MM.1S (cell line): ENCODE data around the gene RBSN.
A peak's percentile ranks its signal among the peaks of the same experiment; 100 is the strongest.

ENCODE experiments used
- DNase-seq: peaks from one replicate; pipeline ENCODE4 v3.0.0-alpha.2; 2015
- H2AFZ ChIP-seq: fragments of 300-600 bp; sonication (generic); 2 replicates; pipeline ENCODE4 v1.6.0; 2016; ENCODE audit warnings: antibody characterized with exemption, low read length
- H3F3A ChIP-seq: fragments of 300-600 bp; sonication (generic); 2 replicates; pipeline ENCODE4 v1.6.1; 2016; ENCODE audit warnings: mild to moderate bottlenecking, antibody characterized with exemption, low read length, moderate library complexity, mixed read lengths; ENCODE audit not compliant: insufficient read depth
- H3K27ac ChIP-seq: fragments of 300-600 bp; sonication (generic); 2 replicates; pipeline ENCODE4 v1.5.1; 2016; ENCODE audit warnings: mild to moderate bottlenecking, low read length
- H3K27me3 ChIP-seq: fragments of 300-600 bp; sonication (generic); replicated peaks from 2 replicates; pipeline ENCODE4 v1.6.0; 2016; ENCODE audit warnings: low read length; ENCODE audit not compliant: insufficient read depth
- H3K36me3 ChIP-seq: fragments of 300-600 bp; sonication (generic); replicated peaks from 2 replicates; pipeline ENCODE4 v1.6.1; 2016; ENCODE audit warnings: mild to moderate bottlenecking, low read length, mixed read lengths; ENCODE audit not compliant: insufficient read depth
- H3K4me1 ChIP-seq: fragments of 300-600 bp; sonication (generic); 2 replicates; pipeline ENCODE4 v1.6.1; 2016; ENCODE audit warnings: low read length, mixed read lengths
- H3K4me2 ChIP-seq: fragments of 300-600 bp; sonication (generic); 2 replicates; pipeline ENCODE4 v1.6.0; 2016; ENCODE audit warnings: low read depth, low read length
- H3K4me3 ChIP-seq: fragments of 300-600 bp; sonication (generic); 2 replicates; pipeline ENCODE4 v1.5.1; 2016; ENCODE audit warnings: low read length, mixed read lengths
- H3K79me2 ChIP-seq: fragments of 300-600 bp; sonication (generic); 2 replicates; pipeline ENCODE4 v1.6.1; 2016; ENCODE audit warnings: mixed run types, low read length, mixed read lengths
- H3K9ac ChIP-seq: fragments of 300-600 bp; sonication (generic); 2 replicates; pipeline ENCODE4 v1.6.1; 2016; ENCODE audit warnings: low read length, mixed read lengths
- H3K9me2 ChIP-seq: fragments of 300-600 bp; sonication (generic); replicated peaks from 2 replicates; pipeline ENCODE4 v1.6.1; 2016; ENCODE audit warnings: mild to moderate bottlenecking, low read length, mixed read lengths; ENCODE audit not compliant: insufficient read depth
- H3K9me3 ChIP-seq: fragments of 300-600 bp; sonication (generic); replicated peaks from 2 replicates; pipeline ENCODE4 v1.6.1; 2016; ENCODE audit warnings: mild to moderate bottlenecking, low read length, mixed read lengths; ENCODE audit not compliant: insufficient read depth
- H4K20me1 ChIP-seq: fragments of 300-600 bp; sonication (generic); 2 replicates; pipeline ENCODE4 v1.6.1; 2016; ENCODE audit warnings: mild to moderate bottlenecking, low read length, moderate library complexity, mixed read lengths; ENCODE audit not compliant: insufficient read depth
- CTCF ChIP-seq: fragments of 300-600 bp; sonication (generic); IDR thresholded peaks from 2 replicates; pipeline ENCODE4 v1.5.1; 2016; ENCODE audit warnings: antibody characterized with exemption, low read length, mixed read lengths
- EZH2 ChIP-seq: fragments of 300-600 bp; sonication (generic); optimal IDR thresholded peaks from 2 replicates; pipeline ENCODE3; 2017; ENCODE audit warnings: low read depth, mild to moderate bottlenecking, antibody characterized with exemption, low read length, mixed read lengths
- EZH2phosphoT487 ChIP-seq: fragments of 300-600 bp; sonication (generic); IDR thresholded peaks from 2 replicates; pipeline ENCODE4 v1.6.1; 2018; ENCODE audit warnings: antibody characterized with exemption, low read length

Gene RBSN

GRCh38 chr3:15102836-15103235 is 3.9 kb upstream of the RBSN start:
- Histone ChIP-seq H3K9ac (no peak overlapping the region), H3K4me1 (peaks cover 3% of the 10 kb centered on the region; the same call in 1 of the 2 replicates), H3K4me2 (no peak overlapping the region), H3K27ac (no peak overlapping the region), H3K36me3 (no peaks in the 10 kb centered on the region), H2AFZ (no peak overlapping the region), H3K27me3 (no peaks in the 10 kb centered on the region), H3K4me3 (no peak overlapping the region), H3K9me2 (no peaks in the 10 kb centered on the region), H3K9me3 (no peaks in the 10 kb centered on the region), H4K20me1 (no peaks in the 10 kb centered on the region), H3K79me2 (peaks cover 11% of the 10 kb centered on the region), H3F3A (no peaks in the 10 kb centered on the region)
- TF ChIP-seq CTCF (no peak), EZH2phosphoT487 (no peak), EZH2 (no peak)
- no peak for DNase-seq

- peaks cover 15% of the 10 kb centered on the region for H3K79me2 ChIP-seq
- no peak for DNase-seq
- no peaks in the 10 kb centered on the region for H3F3A ChIP-seq
- H2AFZ ChIP-seq = no peak overlapping the region
- no peak overlapping the region for H3K4me2 ChIP-seq
- H3K36me3 ChIP-seq = no peaks in the 10 kb centered on the region
- H3K27me3 ChIP-seq = no peaks in the 10 kb centered on the region
- TF ChIP-seq CTCF (no peak), EZH2phosphoT487 (no peak), EZH2 (no peak)
- H3K4me1 ChIP-seq = peaks cover 7% of the 10 kb centered on the region; the same call in 1 of the 2 replicates
- H3K9me2 ChIP-seq = no peaks in the 10 kb centered on the region
- H3K27ac ChIP-seq = no peak overlapping the region
- H3K4me3 ChIP-seq = no peak overlapping the region
- H3K9me3 ChIP-seq = no peaks in the 10 kb centered on the region
- no peaks in the 10 kb centered on the region for H4K20me1 ChIP-seq
- H3K9ac ChIP-seq = no peak overlapping the region
Observed at GRCh38 chr3:15102256-15102655, 3.3 kb upstream of the RBSN start.

GRCh38 chr3:15099364-15100098 is 583 bp upstream of the RBSN start:
- Histone ChIP-seq H2AFZ (peak overlapping the region; percentile 92), H4K20me1 (no peaks in the 10 kb centered on the region), H3K9ac (peak overlapping the region; percentile 84), H3K4me3 (peak overlapping the region; percentile 81), H3K4me2 (peak overlapping the region; percentile 92), H3K79me2 (peaks cover 29% of the 10 kb centered on the region), H3K27ac (peak overlapping the region; percentile 80; the same call in 1 of the 2 replicates), H3K27me3 (no peaks in the 10 kb centered on the region), H3K36me3 (0 out of 2 replicates have a peak, but pooled peaks cover 7% of the 10 kb centered on the region), H3K4me1 (peaks cover 7% of the 10 kb centered on the region; the same call in 1 of the 2 replicates), H3K9me3 (no peaks in the 10 kb centered on the region), H3F3A (no peaks in the 10 kb centered on the region), H3K9me2 (no peaks in the 10 kb centered on the region)
- TF ChIP-seq EZH2phosphoT487 (no peak), EZH2 (no peak), CTCF (no peak)
- DNase-seq = peak; percentile 16
